Stimulated activated naive CD8-positive, alpha-beta T cell treated with anti-CD3 and anti-CD28 coated beads, Interleukin-15, Interleukin-2, amounts not matched to agents 100 U/mL and 50 U/mL, for 24 hours (primary cell): Measurements from ENCODE around the gene LRRC74B.
A peak's percentile ranks its signal among the peaks of the same experiment; 100 is the strongest.
"Not testable (repeated sequence)": the region's sequence is repeated elsewhere in the genome, so short reads cannot be mapped to it uniquely, and the experiment has no call there.

Source experiments
- ATAC-seq: fragments of 150-1000 bp; cut with Tn5 transposase; one replicate; pipeline ENCODE4 v1.10.0; 2021
- DNase-seq: peaks from one replicate; pipeline ENCODE4 v3.0.0; 2021

LRRC74B gene

DNA sequence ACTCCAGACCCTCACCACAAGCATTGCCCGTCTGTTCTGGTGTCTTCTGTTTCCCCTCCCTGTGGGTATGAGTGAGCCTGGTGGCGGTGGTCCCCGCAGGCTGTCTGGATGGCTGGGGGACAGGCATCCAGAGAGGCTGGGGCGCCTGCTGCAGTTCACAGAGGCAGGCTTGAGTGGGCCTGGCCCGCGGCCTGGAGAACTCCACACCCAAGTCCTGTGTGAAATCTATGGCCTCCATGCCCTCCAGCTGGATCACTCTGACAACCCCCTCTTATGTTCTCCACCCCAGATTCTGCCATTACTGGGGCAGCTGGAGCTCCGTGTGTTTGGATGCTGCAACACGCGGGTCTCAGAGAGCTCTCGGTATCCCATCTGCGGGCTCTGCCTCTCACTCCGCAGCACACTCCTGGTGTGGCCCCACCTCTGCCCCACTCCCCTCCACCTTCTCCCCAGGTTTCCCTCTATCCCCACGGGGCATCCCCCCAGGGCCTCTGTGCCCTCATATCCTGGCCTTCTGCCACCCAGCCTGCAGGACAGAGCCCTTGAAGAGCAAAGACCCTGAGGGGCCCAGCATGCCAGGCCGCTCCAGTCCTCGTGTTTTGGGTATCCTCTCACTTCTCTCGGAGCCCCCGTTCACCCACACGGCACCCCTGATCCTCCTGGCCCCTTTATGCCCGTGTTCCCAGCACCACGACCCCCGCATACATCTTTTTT lies 31.3 kb downstream of the LRRC74B start:
- DNase-seq (no peak), ATAC-seq (no peak)

- ATAC-seq: no peak
- DNase-seq: no peak
These were observed 32.2 kb downstream of the LRRC74B start for GRCh38 chr22:21077884-21078508.

- no peak for ATAC-seq
- no peak for DNase-seq
These were observed 33.2 kb downstream of the LRRC74B start for GRCh38 chr22:21078916-21079315.

- no peak for ATAC-seq
- DNase-seq: no peak
These were observed 33.7 kb downstream of the LRRC74B start for GRCh38 chr22:21079493-21079892.

DNA sequence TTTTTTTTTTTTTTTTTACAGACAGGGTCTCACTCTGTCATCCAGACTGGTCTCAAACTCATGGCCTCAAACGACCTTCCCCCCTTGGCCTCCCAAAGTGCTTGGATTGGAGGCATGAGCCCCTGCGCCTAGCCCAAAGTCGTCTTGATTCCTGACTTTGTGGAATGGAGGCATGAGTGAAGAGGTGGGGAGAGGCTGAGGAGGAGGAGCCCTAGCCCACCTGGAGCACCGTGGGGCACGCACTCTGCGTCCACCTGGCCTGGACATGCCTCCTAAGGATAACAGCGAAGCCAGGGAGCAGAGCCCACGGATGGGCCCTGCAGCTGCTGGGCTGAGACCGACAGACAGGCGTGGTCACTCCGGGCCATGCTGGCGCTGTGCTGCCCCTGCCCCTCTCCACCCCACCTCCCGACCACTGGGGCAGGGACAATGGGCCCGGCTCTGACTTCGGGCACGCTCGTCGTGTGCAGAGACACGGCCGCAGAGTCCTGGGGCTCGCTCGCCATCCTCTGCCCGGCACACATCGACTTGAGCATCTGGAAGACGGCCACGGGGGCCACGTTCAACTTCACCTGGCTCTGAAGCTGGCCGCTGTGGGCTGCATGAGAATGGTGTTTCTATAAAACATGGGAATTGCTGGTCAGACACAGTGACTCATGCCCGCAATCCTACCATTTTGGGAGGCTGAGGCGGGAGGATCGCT lies 34.8 kb downstream of the LRRC74B start:
- ATAC-seq (no peak), DNase-seq (no peak)

GRCh38 chr22:21082248-21082647 lies 36.5 kb downstream of the LRRC74B start:
- ATAC-seq: no peak

GRCh38 chr22:21087119-21087518 lies 41.4 kb downstream of the LRRC74B start:
- DNase-seq (no peak), ATAC-seq (no peak)

More at GRCh38 chr22:21082248-21082647, 36.5 kb downstream of the LRRC74B start:
- DNase-seq: no peak

- ATAC-seq, DNase-seq: not testable (repeated sequence)
These were observed 42.2 kb downstream of the LRRC74B start for GRCh38 chr22:21087926-21088325.

GRCh38 chr22:21091220-21091619 lies 45.5 kb downstream of the LRRC74B start:
- not testable (repeated sequence) for DNase-seq, ATAC-seq

- ATAC-seq: no peak
- DNase-seq: no peak
These were observed 47.2 kb downstream of the LRRC74B start for GRCh38 chr22:21092797-21093554.

- DNase-seq, ATAC-seq: not testable (repeated sequence)
These were observed 47.9 kb downstream of the LRRC74B start for GRCh38 chr22:21093555-21094137.

DNA sequence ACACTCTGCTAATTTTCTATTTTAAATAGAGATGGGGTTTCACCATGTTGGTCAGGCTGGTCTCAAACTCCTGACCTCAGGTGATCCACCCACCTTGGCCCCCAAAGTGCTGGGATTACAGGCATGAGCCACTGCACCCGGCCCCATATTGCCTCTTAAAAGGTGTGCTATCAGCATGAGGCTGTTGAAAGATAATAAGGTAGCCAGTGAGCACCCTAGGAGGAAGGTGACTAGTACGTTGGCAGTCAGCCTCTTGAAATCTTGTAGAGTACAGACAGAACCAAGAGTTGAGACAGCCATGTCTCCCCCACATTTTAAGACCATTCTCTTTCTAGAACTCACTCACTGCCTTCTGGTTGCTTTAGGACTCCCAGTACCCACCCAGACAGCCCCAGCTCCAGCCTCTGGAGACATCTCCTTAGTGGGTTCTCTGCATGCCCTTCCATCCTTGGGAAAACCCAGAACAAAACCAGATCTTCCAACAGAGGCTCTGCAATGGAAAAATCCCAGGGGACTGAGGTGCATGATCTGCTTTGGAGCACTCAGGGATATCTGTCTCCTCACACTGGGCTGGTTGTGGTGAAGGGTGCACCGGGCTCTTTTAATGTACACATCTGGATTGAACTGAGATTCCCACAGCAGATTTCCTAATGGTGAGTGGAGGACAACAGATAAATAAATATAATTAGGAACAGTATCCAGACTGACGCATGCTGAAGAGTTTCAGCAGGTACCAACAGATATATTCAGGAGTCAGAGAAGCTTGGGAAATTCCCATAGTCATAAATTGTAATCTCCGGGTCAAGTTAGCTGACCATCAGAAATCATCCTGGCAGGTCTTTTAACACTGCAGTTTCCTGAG lies 49.4 kb downstream of the LRRC74B start:
- ATAC-seq (no peak), DNase-seq (no peak)

- DNase-seq: no peak
- ATAC-seq: no peak
These were observed 50.0 kb downstream of the LRRC74B start for GRCh38 chr22:21095773-21096107.

- ATAC-seq, DNase-seq: not testable (repeated sequence)
These were observed 51.1 kb downstream of the LRRC74B start for GRCh38 chr22:21096878-21097277.

DNA sequence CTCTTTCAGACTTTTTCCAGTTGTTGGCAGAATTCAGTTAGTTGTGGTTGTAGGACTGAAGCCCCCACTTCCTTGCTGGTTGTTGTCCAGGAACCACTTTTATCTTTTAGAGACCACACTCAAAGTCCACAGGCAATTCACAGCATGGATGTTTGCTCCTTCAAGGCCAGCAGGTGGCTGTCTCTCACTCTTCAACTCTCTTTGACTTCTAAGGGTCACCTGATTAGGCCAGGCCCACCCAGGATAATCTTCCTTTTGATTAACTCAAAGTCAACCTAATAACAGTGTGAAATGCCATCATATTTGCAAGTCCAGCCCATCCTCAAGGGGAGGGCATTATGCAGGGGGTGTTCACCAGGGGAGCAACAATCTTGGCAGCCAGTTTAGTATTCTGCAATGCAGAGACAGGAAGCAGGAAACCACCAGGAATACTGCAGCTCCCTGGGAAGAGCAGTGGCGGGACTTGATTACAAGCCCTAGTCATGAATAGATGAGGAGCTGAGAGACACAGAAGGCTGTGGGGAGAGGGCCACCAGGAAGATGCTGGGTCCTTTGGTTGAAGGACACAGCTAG lies 52.4 kb downstream of the LRRC74B start:
- no peak for ATAC-seq
- peak; percentile 18 for DNase-seq

DNA sequence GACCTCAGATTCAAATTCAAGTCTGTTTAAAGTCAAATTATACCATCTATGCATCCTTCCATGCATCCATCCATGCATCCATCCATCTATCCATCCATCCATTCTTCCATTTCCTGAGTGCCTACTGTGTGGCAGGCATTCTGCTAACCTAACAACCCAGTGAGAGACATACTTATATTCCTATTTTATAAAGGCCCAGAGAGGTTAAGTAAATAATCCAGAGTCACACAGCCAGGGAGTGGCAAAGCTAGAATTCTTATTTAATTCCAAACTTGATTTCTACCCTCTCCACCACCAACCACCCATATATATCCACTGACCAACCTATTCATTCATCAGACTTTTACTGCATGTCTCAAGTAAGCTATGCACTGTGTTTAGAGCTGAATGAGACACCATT lies 53.8 kb downstream of the LRRC74B start:
- ATAC-seq (no peak), DNase-seq (no peak)

- DNase-seq (no peak), ATAC-seq (no peak)
These were observed 54.6 kb downstream of the LRRC74B start for GRCh38 chr22:21100149-21101032.

- DNase-seq (no peak), ATAC-seq (no peak)
These were observed 56.3 kb downstream of the LRRC74B start for GRCh38 chr22:21101877-21102638.

- ATAC-seq (peak; percentile 91), DNase-seq (peak; percentile 89)
These were observed 57.0 kb downstream of the LRRC74B start for GRCh38 chr22:21102659-21103267.
